Testis (tissue), 3 donors: ENCODE measurements around the gene CLCA2. TPM values are rescaled to one million over a fixed set of nuclear protein-coding genes. Genes with fewer than 3 reads are reported as not detected.

Experiments used
- DNase-seq: peaks from one replicate; pipeline ENCODE4 v3.0.0-alpha.2; 2019
- H3K27ac ChIP-seq, 2 donors: fragments of 200-600 bp; sonication (generic); one replicate each; pipeline ENCODE4 v1.5.1; 2019
- H3K27me3 ChIP-seq: fragments of 200-600 bp; sonication (generic); one replicate; pipeline ENCODE4 v1.5.1; 2019
- H3K36me3 ChIP-seq: fragments of 200-600 bp; sonication (generic); one replicate; pipeline ENCODE4 v1.5.1; 2017; ENCODE audit warnings: low read depth; ENCODE audit errors: missing control alignments
- H3K4me1 ChIP-seq: fragments of 200-600 bp; sonication (generic); one replicate; pipeline ENCODE4 v1.5.1; 2019
- H3K4me3 ChIP-seq, 2 donors: fragments of 200-600 bp; sonication (generic); one replicate each; pipeline ENCODE4 v1.5.1; 2017 to 2019
- H3K9me3 ChIP-seq: fragments of 200-600 bp; sonication (generic); one replicate; pipeline ENCODE4 v1.5.1; 2017
- CTCF ChIP-seq, 3 experiments: fragments of 450-650 bp in 2 of 3; fragments of 200-600 bp in 1 of 3; sonication (generic) in 1 of 3; IDR thresholded peaks; one replicate each; pipeline ENCODE4 v1.5.1; 2016 to 2019; ENCODE audit warnings: antibody characterized with exemption in 3 of 3, mild to moderate bottlenecking in 2 of 3, moderate library complexity in 1 of 3
- POLR2A ChIP-seq: fragments of 450-650 bp; IDR thresholded peaks from one replicate; pipeline ENCODE4 v1.6.1; 2017; ENCODE audit warnings: antibody characterized with exemption, mild to moderate bottlenecking, moderate library complexity
- WGBS, 2 donors: methylation state at CpG; one replicate each; pipeline ENCODE4 v1.1.5; 2018; 5-methylcytosine and 5-hydroxymethylcytosine counted together
- intact Hi-C: fragments of 100-400 bp; cut with DNase I; formaldehyde crosslinking; loops from one replicate; pipeline ENCODE4 v1.15.1; 2023; ENCODE audit warnings: low total_unique reads
- polyA plus RNA-seq: library from polyadenylated mRNA; stranded (reverse); fragments of 350-450 nt; fragmentation: Illumina TruSeq; extraction: RNeasy Lipid Tissue Mini Kit (QIAGEN cat#74804); gene quantifications from one replicate; pipeline ENCODE4 v1.2.3, GENCODE V29; 2014; ENCODE audit warnings: low read depth, low replicate concordance; ENCODE audit not compliant: insufficient read depth
- total RNA-seq, 2 donors: library from RNA; depleted of rRNA; stranded (reverse); fragments of >200 nt; gene quantifications; one replicate each; pipeline ENCODE4 v1.2.3, GENCODE V29; 2016

Gene CLCA2
- total and polyA plus RNA-seq, 3 donors from 2014 or later = 1.7 to 4.5 (median 2.6) TPM

GRCh38 chr1:86448670-86449069 is 24.7 kb downstream of the CLCA2 start:
- H3K27ac ChIP-seq = no peak overlapping the region
- 70 to 84% methylated on average over 1 of the region's 1 CpG for whole genome bisulfite sequencing, 2 donors
- no peaks in the 10 kb centered on the region for H3K36me3 ChIP-seq
- TF ChIP-seq POLR2A (no peak), CTCF (IDR thresholded peaks at IDR 0.05) (no peak)
- no peaks in the 10 kb centered on the region for H3K9me3 ChIP-seq
- H3K4me1 ChIP-seq = no peaks in the 10 kb centered on the region
- intact Hi-C loops = no loop called here
- no peak overlapping the region for H3K4me3 ChIP-seq
- H3K27me3 ChIP-seq = no peaks in the 10 kb centered on the region
- no peak for DNase-seq

- intact Hi-C loops = no loop called here
- no peak for DNase-seq
- no peak for TF ChIP-seq CTCF (IDR thresholded peaks at IDR 0.05)
- no peak for TF ChIP-seq POLR2A
Observed at GRCh38 chr1:86449103-86449502, 25.1 kb downstream of the CLCA2 start.

GRCh38 chr1:86450847-86451246 is 26.9 kb downstream of the CLCA2 start:
- WGBS, 2 donors = 59 to 60% methylated on average over 3 of the region's 3 CpGs
- H3K4me3 ChIP-seq = no peak overlapping the region
- H3K4me1 ChIP-seq = no peaks in the 10 kb centered on the region
- no peak for TF ChIP-seq POLR2A
- TF ChIP-seq CTCF (IDR thresholded peaks at IDR 0.05) = no peak
- H3K36me3 ChIP-seq = no peaks in the 10 kb centered on the region
- H3K9me3 ChIP-seq = no peaks in the 10 kb centered on the region
- no peak overlapping the region for H3K27ac ChIP-seq
- DNase-seq = no peak
- H3K27me3 ChIP-seq = no peaks in the 10 kb centered on the region
- intact Hi-C loops = no loop called here

More at GRCh38 chr1:86449103-86449502, 25.1 kb downstream of the CLCA2 start:
- Histone ChIP-seq H3K4me1 (no peaks in the 10 kb centered on the region), H3K27me3 (no peaks in the 10 kb centered on the region), H3K27ac (no peak overlapping the region), H3K9me3 (no peaks in the 10 kb centered on the region), H3K4me3 (no peak overlapping the region), H3K36me3 (no peaks in the 10 kb centered on the region)
- WGBS, 2 donors = 94 to 95% methylated on average over 1 of the region's 1 CpG

- Histone ChIP-seq H3K27ac (no peak overlapping the region), H3K9me3 (no peaks in the 10 kb centered on the region), H3K4me1 (no peaks in the 10 kb centered on the region), H3K36me3 (no peaks in the 10 kb centered on the region), H3K27me3 (no peaks in the 10 kb centered on the region), H3K4me3 (no peak overlapping the region)
- intact Hi-C loops = no loop called here
- 64 to 76% methylated on average over 3 of the region's 3 CpGs for WGBS, 2 donors
- TF ChIP-seq CTCF (IDR thresholded peaks at IDR 0.05) (no peak), POLR2A (no peak)
- DNase-seq = no peak
Observed at GRCh38 chr1:86453664-86454063, 29.7 kb downstream of the CLCA2 start.

GRCh38 chr1:86455073-86455472 is 31.1 kb downstream of the CLCA2 start:
- TF ChIP-seq POLR2A (no peak), CTCF (IDR thresholded peaks at IDR 0.05) (no peak)
- H3K9me3 ChIP-seq = no peaks in the 10 kb centered on the region
- no peak overlapping the region for H3K4me3 ChIP-seq
- no peaks in the 10 kb centered on the region for H3K4me1 ChIP-seq
- no peaks in the 10 kb centered on the region for H3K36me3 ChIP-seq
- no peaks in the 10 kb centered on the region for H3K27me3 ChIP-seq
- WGBS, 2 donors = 81 to 83% methylated on average over 5 of the region's 5 CpGs
- H3K27ac ChIP-seq = no peak overlapping the region
- DNase-seq = no peak
- intact Hi-C loops = no loop called here
